K562 (cell line): ENCODE results near the gene TIMM8A. TPM values are rescaled to one million over a fixed set of nuclear protein-coding genes. Genes with fewer than 3 reads are reported as not detected.
A peak's percentile ranks its signal among the peaks of the same experiment; 100 is the strongest.

Experiments used
- ARNT ChIP-seq, 2 experiments: fragments of 450-650 bp; IDR thresholded peaks; 2 replicates each; pipeline ENCODE4 v1.6.1; 2016; ENCODE audit warnings: mild to moderate bottlenecking in 1 of 2
- CHD2 ChIP-seq: IDR thresholded peaks from 2 replicates; pipeline ENCODE4 v1.6.1; 2011; ENCODE audit warnings: low read depth, low read length
- CTBP1 ChIP-seq: fragments of 450-650 bp; IDR thresholded peaks from 2 replicates; pipeline ENCODE4 v1.6.1; 2016; ENCODE audit warnings: borderline replicate concordance
- DACH1 ChIP-seq: fragments of 450-650 bp; IDR thresholded peaks from 2 replicates; pipeline ENCODE4 v1.6.1; 2018; ENCODE audit not compliant: partially characterized antibody
- ETV1 ChIP-seq: fragments of 450-650 bp; conservative IDR thresholded peaks from 2 replicates; pipeline ENCODE4 v1.6.1; 2016; ENCODE audit warnings: missing genetic modification characterization, control low read depth, low read depth, missing compliant biosample characterization
- ETV6 ChIP-seq, 3 experiments: fragments of 150-350 bp in 1 of 3; sonication (generic) in 1 of 3; formaldehyde crosslinking in 1 of 3; IDR thresholded peaks; 2 replicates each; pipeline versions ENCODE4 v1.6.1 to v1.8.0; 2014 to 2022; ENCODE audit warnings: borderline replicate concordance in 2 of 3, low read depth in 2 of 3, antibody characterized with exemption in 1 of 3, low read length in 1 of 3, mild to moderate bottlenecking in 1 of 3, missing genetic modification reagents in 1 of 3
- GABPB1 ChIP-seq: sonication (generic); formaldehyde crosslinking; IDR thresholded peaks from 2 replicates; pipeline ENCODE4 v1.8.0; 2022; ENCODE audit warnings: mild to moderate bottlenecking, missing genetic modification reagents
- HNRNPLL ChIP-seq: fragments of 200-400 bp; formaldehyde crosslinking; IDR thresholded peaks from 2 replicates; pipeline ENCODE4 v1.6.1; 2017; ENCODE audit warnings: low read length, low read depth, mild to moderate bottlenecking; ENCODE audit not compliant: poor library complexity, severe bottlenecking
- KAT7 ChIP-seq: sonication (generic); formaldehyde crosslinking; IDR thresholded peaks from 2 replicates; pipeline ENCODE4 v1.8.0; 2022; ENCODE audit warnings: missing genetic modification reagents, mild to moderate bottlenecking, borderline replicate concordance
- NFIX ChIP-seq: fragments of 250-450 bp; sonication (Bioruptor Pico); IDR thresholded peaks from 2 replicates; pipeline ENCODE4 v1.4.0; 2020; ENCODE audit warnings: low read depth, mild to moderate bottlenecking, moderate library complexity
- POLR2H ChIP-seq: IDR thresholded peaks from 2 replicates; pipeline ENCODE4 v1.6.1; 2016; ENCODE audit warnings: missing genetic modification characterization, low read depth, mild to moderate bottlenecking, control low read depth, missing compliant biosample characterization, moderate library complexity
- RFX1 ChIP-seq: fragments of 450-650 bp; IDR thresholded peaks from 2 replicates; pipeline ENCODE4 v1.6.1; 2016; ENCODE audit warnings: mild to moderate bottlenecking, moderate library complexity
- SUPT5H ChIP-seq: fragments of 450-650 bp; IDR thresholded peaks from 2 replicates; pipeline ENCODE4 v1.6.1; 2016
- YBX1 ChIP-seq: fragments of 450-650 bp; IDR thresholded peaks from 2 replicates; pipeline ENCODE4 v1.7.1; 2016; ENCODE audit warnings: mild to moderate bottlenecking
- ZFP1 ChIP-seq: fragments of 450-650 bp; formaldehyde crosslinking; IDR thresholded peaks from 2 replicates; pipeline ENCODE4 v1.4.0; 2020; ENCODE audit warnings: mild to moderate bottlenecking, mixed read lengths
- ZNF133 ChIP-seq: fragments of 250-450 bp; sonication (Bioruptor Pico); IDR thresholded peaks from 2 replicates; pipeline ENCODE4 v1.4.0; 2020; ENCODE audit warnings: mild to moderate bottlenecking
- ZNF408 ChIP-seq: fragments of 250-450 bp; sonication (Bioruptor Pico); IDR thresholded peaks from 2 replicates; pipeline ENCODE4 v1.4.0; 2020; ENCODE audit warnings: low read depth, mild to moderate bottlenecking, moderate library complexity
- ZNF586 ChIP-seq: fragments of 450-650 bp; formaldehyde crosslinking; conservative IDR thresholded peaks from 2 replicates; pipeline ENCODE4 v1.4.0; 2020; ENCODE audit warnings: mild to moderate bottlenecking, moderate library complexity
- ZNF79 ChIP-seq: fragments of 250-450 bp; sonication (Bioruptor Pico); IDR thresholded peaks from 2 replicates; pipeline ENCODE4 v1.4.0; 2020; ENCODE audit warnings: low read depth, mild to moderate bottlenecking, moderate library complexity
- polyA plus RNA-seq, 8 experiments: library from polyadenylated mRNA; depleted of rRNA in 4 of 8; stranded (reverse) in 5 of 8; unstranded in 3 of 8; fragments of >200 nt; fragmentation: Nextera tagmentation in 2 of 8; fragmentation: Illumina TruSeq in 1 of 8; extraction: Ambion mirVana in 2 of 8; extraction: Trizol in 1 of 8; gene quantifications; 2 replicates each; pipeline versions ENCODE4 v1.2.1 to v1.2.3, GENCODE V29; 2011 to 2014; ENCODE audit warnings: inconsistent platforms in 1 of 8, missing spikeins in 1 of 8
- total RNA-seq, 7 experiments: library from RNA; depleted of rRNA in 6 of 7; stranded (reverse); fragments of >200 nt in 6 of 7; fragmentation: Illumina TruSeq in 2 of 7; extraction: Trizol in 2 of 7; gene quantifications; 2 replicates each; pipeline versions ENCODE4 v1.2.1 to v1.2.3, GENCODE V29; 2011 to 2021; ENCODE audit warnings: low replicate concordance in 1 of 7
- TF ChIP-seq, protein P1 (sequence below): fragments of 250-450 bp; sonication (Bioruptor Pico); IDR thresholded peaks from 2 replicates; pipeline ENCODE4 v1.4.0; 2020; ENCODE audit warnings: mild to moderate bottlenecking, moderate library complexity
- TF ChIP-seq, protein P2 (sequence below), 2 experiments: fragments of 450-650 bp; IDR thresholded peaks; 2 replicates each; pipeline ENCODE4 v1.6.1; 2016
- TF ChIP-seq, protein P3 (sequence below): fragments of 250-450 bp; sonication (Bioruptor Pico); IDR thresholded peaks from 2 replicates; pipeline ENCODE4 v1.5.0; 2021; ENCODE audit warnings: mild to moderate bottlenecking, borderline replicate concordance

TIMM8A gene
- total and polyA plus RNA-seq, 9 of the 15 experiments (the other 6 are each of a cell fraction or from before 2014, with no cell fraction given) = 10.9 to 132 (median 41.1) TPM

DNA sequence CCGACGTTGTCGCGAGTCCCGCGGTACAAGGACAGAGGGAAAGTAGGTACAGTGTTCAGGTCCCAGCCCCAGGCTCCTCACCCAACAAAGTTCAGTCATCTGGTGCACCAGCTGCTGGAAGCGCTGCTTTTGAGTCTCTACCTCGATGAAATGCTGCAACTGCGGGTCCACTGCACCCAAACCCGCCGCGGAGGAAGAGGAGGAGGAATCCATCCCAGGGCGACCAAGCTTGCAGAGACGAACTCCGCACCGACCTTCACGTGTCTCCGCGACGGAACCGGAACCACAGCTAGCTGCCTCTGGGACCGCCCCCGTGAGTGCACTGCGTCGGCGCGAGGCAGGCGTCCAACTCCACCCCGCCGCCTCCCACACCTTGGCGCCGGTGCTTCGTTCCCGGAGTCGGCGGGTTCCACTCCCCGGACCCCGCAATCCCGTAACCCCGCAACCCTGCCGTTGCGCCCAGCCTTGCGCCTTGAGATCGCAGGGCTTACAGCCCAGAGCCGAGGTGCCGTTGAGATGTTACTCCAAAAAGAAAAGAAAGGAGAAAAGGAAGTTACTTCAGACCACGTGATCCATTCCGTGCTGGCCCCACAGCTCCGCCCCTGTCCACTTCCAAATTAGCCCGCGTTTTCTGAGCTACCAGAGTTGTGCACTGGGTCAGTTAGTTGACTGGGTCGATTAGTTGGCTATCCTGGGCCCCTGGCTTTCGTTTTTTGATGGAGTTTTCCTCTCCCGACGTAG is at the start of gene TIMM8A (continued):
- TF ChIP-seq, protein P1, sequence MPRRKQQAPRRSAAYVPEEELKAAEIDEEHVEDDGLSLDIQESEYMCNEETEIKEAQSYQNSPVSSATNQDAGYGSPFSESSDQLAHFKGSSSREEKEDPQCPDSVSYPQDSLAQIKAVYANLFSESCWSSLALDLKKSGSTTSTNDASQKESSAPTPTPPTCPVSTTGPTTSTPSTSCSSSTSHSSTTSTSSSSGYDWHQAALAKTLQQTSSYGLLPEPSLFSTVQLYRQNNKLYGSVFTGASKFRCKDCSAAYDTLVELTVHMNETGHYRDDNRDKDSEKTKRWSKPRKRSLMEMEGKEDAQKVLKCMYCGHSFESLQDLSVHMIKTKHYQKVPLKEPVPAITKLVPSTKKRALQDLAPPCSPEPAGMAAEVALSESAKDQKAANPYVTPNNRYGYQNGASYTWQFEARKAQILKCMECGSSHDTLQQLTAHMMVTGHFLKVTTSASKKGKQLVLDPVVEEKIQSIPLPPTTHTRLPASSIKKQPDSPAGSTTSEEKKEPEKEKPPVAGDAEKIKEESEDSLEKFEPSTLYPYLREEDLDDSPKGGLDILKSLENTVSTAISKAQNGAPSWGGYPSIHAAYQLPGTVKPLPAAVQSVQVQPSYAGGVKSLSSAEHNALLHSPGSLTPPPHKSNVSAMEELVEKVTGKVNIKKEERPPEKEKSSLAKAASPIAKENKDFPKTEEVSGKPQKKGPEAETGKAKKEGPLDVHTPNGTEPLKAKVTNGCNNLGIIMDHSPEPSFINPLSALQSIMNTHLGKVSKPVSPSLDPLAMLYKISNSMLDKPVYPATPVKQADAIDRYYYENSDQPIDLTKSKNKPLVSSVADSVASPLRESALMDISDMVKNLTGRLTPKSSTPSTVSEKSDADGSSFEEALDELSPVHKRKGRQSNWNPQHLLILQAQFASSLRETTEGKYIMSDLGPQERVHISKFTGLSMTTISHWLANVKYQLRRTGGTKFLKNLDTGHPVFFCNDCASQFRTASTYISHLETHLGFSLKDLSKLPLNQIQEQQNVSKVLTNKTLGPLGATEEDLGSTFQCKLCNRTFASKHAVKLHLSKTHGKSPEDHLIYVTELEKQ (CRISPR knock-in tag) = no peak
- no peak for TF ChIP-seq ZNF133 (CRISPR knock-in tag)
- no peak for TF ChIP-seq CHD2
- no peak for TF ChIP-seq YBX1
- TF ChIP-seq, protein P2, sequence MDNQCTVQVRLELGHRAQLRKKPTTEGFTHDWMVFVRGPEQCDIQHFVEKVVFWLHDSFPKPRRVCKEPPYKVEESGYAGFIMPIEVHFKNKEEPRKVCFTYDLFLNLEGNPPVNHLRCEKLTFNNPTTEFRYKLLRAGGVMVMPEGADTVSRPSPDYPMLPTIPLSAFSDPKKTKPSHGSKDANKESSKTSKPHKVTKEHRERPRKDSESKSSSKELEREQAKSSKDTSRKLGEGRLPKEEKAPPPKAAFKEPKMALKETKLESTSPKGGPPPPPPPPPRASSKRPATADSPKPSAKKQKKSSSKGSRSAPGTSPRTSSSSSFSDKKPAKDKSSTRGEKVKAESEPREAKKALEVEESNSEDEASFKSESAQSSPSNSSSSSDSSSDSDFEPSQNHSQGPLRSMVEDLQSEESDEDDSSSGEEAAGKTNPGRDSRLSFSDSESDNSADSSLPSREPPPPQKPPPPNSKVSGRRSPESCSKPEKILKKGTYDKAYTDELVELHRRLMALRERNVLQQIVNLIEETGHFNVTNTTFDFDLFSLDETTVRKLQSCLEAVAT (IDR thresholded peaks at IDR 0.05) = no peak
- no peak for TF ChIP-seq ZNF586 (CRISPR knock-in tag)
- peak; percentile 72 for TF ChIP-seq POLR2H
- TF ChIP-seq ZFP1 = no peak
- TF ChIP-seq NFIX (CRISPR knock-in tag) = no peak
- TF ChIP-seq ARNT (IDR thresholded peaks at IDR 0.05) = 0 out of 4 replicates have a peak, but pooled peaks of 1 of the 2 experiments have one; percentile 31
- TF ChIP-seq ZNF79 (CRISPR knock-in tag) = no peak
- TF ChIP-seq CTBP1 = peak; percentile 46; the same call in 1 of the 2 replicates
- peak; percentile 91 for TF ChIP-seq SUPT5H
- no peak for TF ChIP-seq ETV6 (IDR thresholded peaks at IDR 0.05; ENCODE audit: borderline replicate concordance in 1 of 2, low read depth in 2 of 2, low read length in 1 of 2)
- TF ChIP-seq ETV6 (CRISPR knock-in tag; IDR thresholded peaks at IDR 0.05; ENCODE audit: borderline replicate concordance) = no peak
- TF ChIP-seq GABPB1 (CRISPR knock-in tag) = peak; percentile 78
- TF ChIP-seq RFX1 = no peak
- no peak for TF ChIP-seq ZNF408 (CRISPR knock-in tag)
- TF ChIP-seq ETV1 (tag) = 0 out of 2 replicates have a peak, but pooled peaks have one; percentile 16
- TF ChIP-seq HNRNPLL = peak; percentile 23
- no peak for TF ChIP-seq DACH1
- no peak for TF ChIP-seq KAT7 (CRISPR knock-in tag)
- TF ChIP-seq, protein P3, sequence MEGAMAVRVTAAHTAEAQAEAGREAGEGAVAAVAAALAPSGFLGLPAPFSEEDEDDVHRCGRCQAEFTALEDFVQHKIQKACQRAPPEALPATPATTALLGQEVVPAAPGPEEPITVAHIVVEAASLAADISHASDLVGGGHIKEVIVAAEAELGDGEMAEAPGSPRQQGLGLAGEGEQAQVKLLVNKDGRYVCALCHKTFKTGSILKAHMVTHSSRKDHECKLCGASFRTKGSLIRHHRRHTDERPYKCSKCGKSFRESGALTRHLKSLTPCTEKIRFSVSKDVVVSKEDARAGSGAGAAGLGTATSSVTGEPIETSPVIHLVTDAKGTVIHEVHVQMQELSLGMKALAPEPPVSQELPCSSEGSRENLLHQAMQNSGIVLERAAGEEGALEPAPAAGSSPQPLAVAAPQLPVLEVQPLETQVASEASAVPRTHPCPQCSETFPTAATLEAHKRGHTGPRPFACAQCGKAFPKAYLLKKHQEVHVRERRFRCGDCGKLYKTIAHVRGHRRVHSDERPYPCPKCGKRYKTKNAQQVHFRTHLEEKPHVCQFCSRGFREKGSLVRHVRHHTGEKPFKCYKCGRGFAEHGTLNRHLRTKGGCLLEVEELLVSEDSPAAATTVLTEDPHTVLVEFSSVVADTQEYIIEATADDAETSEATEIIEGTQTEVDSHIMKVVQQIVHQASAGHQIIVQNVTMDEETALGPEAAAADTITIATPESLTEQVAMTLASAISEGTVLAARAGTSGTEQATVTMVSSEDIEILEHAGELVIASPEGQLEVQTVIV (CRISPR knock-in tag) = no peak
